Fibroblast of mammary gland (primary cell): ENCODE data around the gene SLC13A4.
A peak's percentile ranks its signal among the peaks of the same experiment; 100 is the strongest.

ENCODE experiments used
- DNase-seq: peaks from one replicate; pipeline ENCODE4 v3.0.0-alpha.2; 2010; ENCODE audit warnings: low read depth
- H3K4me3 ChIP-seq: 2 replicates; pipeline ENCODE4 v1.5.1; 2011; ENCODE audit warnings: low read depth, mild to moderate bottlenecking, low read length, moderate library complexity; ENCODE audit not compliant: control insufficient read depth
- CTCF ChIP-seq: conservative IDR thresholded peaks from 2 replicates; pipeline ENCODE4 v1.5.1; 2011; ENCODE audit warnings: low read depth, low read length, inconsistent platforms; ENCODE audit not compliant: control insufficient read depth, insufficient read depth

SLC13A4 gene

GRCh38 chr7:135753616-135754413 is 25.8 kb upstream of the SLC13A4 start:
- TF ChIP-seq CTCF, result no peak
- no peak for DNase-seq

GRCh38 chr7:135748770-135749169 is 20.8 kb upstream of the SLC13A4 start, which contains the start of gene FAM180A:
FAM180A (minus strand) TSS chr7:135748813; CDS start chr7:135748580, 233 bp downstream.
- peak; percentile 94 for DNase-seq
- H3K4me3 ChIP-seq, result peak within 1 kb of the TSS; percentile 72

More at GRCh38 chr7:135753616-135754413, 25.8 kb upstream of the SLC13A4 start:
- H3K4me3 ChIP-seq, result no peak overlapping the region

GRCh38 chr7:135747366-135747765 is 19.4 kb upstream of the SLC13A4 start:
- no peak for TF ChIP-seq CTCF
- DNase-seq, result peak; percentile 11
- H3K4me3 ChIP-seq, result peak overlapping the region; percentile 72

More at GRCh38 chr7:135748770-135749169, 20.8 kb upstream of the SLC13A4 start, which contains the start of gene FAM180A:
- no peak for TF ChIP-seq CTCF

GRCh38 chr7:135745703-135746312 is 17.8 kb upstream of the SLC13A4 start:
- TF ChIP-seq CTCF, result no peak
- peak overlapping the region; percentile 72 for H3K4me3 ChIP-seq

GRCh38 chr7:135744938-135745702 is 17.1 kb upstream of the SLC13A4 start:
- H3K4me3 ChIP-seq, result peak overlapping the region; percentile 14
- TF ChIP-seq CTCF, result no peak
- DNase-seq, result peak; percentile 89

More at GRCh38 chr7:135745703-135746312, 17.8 kb upstream of the SLC13A4 start:
- DNase-seq, result peak; percentile 99
